Inflammatory macrophage treated with lipopolysaccharide for 4 hours (primary cell): ENCODE data around the gene TRIM38.
"Not testable (repeated sequence)": the region's sequence is repeated elsewhere in the genome, so short reads cannot be mapped to it uniquely, and the experiment has no call there.

Experiments used
- DNase-seq: peaks from one replicate; pipeline ENCODE4 v3.0.0-alpha.2; 2020

The TRIM38 gene

GRCh38 chr6:25962149-25963127, at the start of gene TRIM38:
TRIM38 (plus strand) TSS chr6:25962802; CDS start chr6:25966523, 3,721 bp downstream.
- peak; percentile 99 for DNase-seq

GRCh38 chr6:25913741-25914140, 48.9 kb upstream of the TRIM38 start:
- no peak for DNase-seq

- no peak for DNase-seq
These were observed 46.3 kb upstream of the TRIM38 start for GRCh38 chr6:25916330-25916729.

- no peak for DNase-seq
These were observed 45.7 kb upstream of the TRIM38 start for GRCh38 chr6:25916789-25917490.

- no peak for DNase-seq
These were observed 44.4 kb upstream of the TRIM38 start for GRCh38 chr6:25918083-25918683.

GRCh38 chr6:25919657-25920056, 42.9 kb upstream of the TRIM38 start:
- no peak for DNase-seq

- peak; percentile 40 for DNase-seq
These were observed 40.9 kb upstream of the TRIM38 start for GRCh38 chr6:25921525-25922203.

GRCh38 chr6:25922301-25922700, 40.3 kb upstream of the TRIM38 start:
- DNase-seq, result no peak

GRCh38 chr6:25925876-25926275, 36.7 kb upstream of the TRIM38 start:
- no peak for DNase-seq

GRCh38 chr6:25927178-25927577, 35.4 kb upstream of the TRIM38 start:
- DNase-seq, result peak; percentile 63

GRCh38 chr6:25927756-25928216, 34.8 kb upstream of the TRIM38 start:
- peak; percentile 9 for DNase-seq

- no peak for DNase-seq
These were observed 33.9 kb upstream of the TRIM38 start for GRCh38 chr6:25928562-25929324.

- DNase-seq, result not testable (repeated sequence)
These were observed 32.8 kb upstream of the TRIM38 start for GRCh38 chr6:25929785-25930184.

- DNase-seq, result no peak
These were observed 31.8 kb upstream of the TRIM38 start, which contains the start of gene SLC17A2 for GRCh38 chr6:25930532-25931410. SLC17A2 (minus strand) TSS chr6:25930691; CDS start chr6:25925796, 4,895 bp downstream.

GRCh38 chr6:25931411-25931709, 31.2 kb upstream of the TRIM38 start:
- no peak for DNase-seq

- no peak for DNase-seq
These were observed 28.4 kb upstream of the TRIM38 start for GRCh38 chr6:25934156-25934555.

- no peak for DNase-seq
These were observed 27.8 kb upstream of the TRIM38 start for GRCh38 chr6:25934735-25935313.

GRCh38 chr6:25935953-25936352, 26.6 kb upstream of the TRIM38 start:
- no peak for DNase-seq

- no peak for DNase-seq
These were observed 23.0 kb upstream of the TRIM38 start for GRCh38 chr6:25939593-25939992.

- peak; percentile 57 for DNase-seq
These were observed 19.9 kb upstream of the TRIM38 start for GRCh38 chr6:25942561-25943147.
